Naive thymus-derived CD8-positive, alpha-beta T cell (primary cell): ENCODE data around the gene UPK3B. TPM values are rescaled to one million over a fixed set of nuclear protein-coding genes. Genes with fewer than 3 reads are reported as not detected.
"Not testable (repeated sequence)": the region's sequence is repeated elsewhere in the genome, so short reads cannot be mapped to it uniquely, and the experiment has no call there.

ENCODE experiments used
- ATAC-seq, 2 donors: fragments of 150-1000 bp; cut with Tn5 transposase in 1 of 2; sonication (Bioruptor Pico), chemical (Tn5 transposase) in 1 of 2; 1 replicate in 1 of 2; 2 replicates in 1 of 2; pipeline ENCODE4 v1.10.0; 2021; ENCODE audit warnings: mild to moderate bottlenecking in 2 of 2, moderate library complexity in 2 of 2
- POLR2A ChIA-PET: fragments of 350-600 bp; sonication (Branson Sonifier 250); formaldehyde crosslinking; loops from one replicate; lab custom pipeline; 2021; ENCODE audit warnings: antibody characterized with exemption; lab: Charles Lee
- DNase-seq, 10 donors: peaks; one replicate each; pipeline versions ENCODE4 v3.0.0 to v3.0.0-alpha.2; 2020 to 2022
- H3K27ac Mint-ChIP-seq, 10 donors: one replicate each; pipeline ENCODE4 v1.8.0; 2020 to 2022; ENCODE audit warnings: mild to moderate bottlenecking in 10 of 10, mixed read lengths in 10 of 10, moderate library complexity in 4 of 10, inconsistent platforms in 1 of 10
- H3K27me3 Mint-ChIP-seq, 5 donors: one replicate each; pipeline ENCODE4 v1.8.0; 2021 to 2022; ENCODE audit warnings: mixed read lengths in 5 of 5
- H3K36me3 Mint-ChIP-seq, 3 donors: one replicate each; pipeline ENCODE4 v1.8.0; 2020 to 2022; ENCODE audit warnings: mixed read lengths in 3 of 3, mild to moderate bottlenecking in 2 of 3, inconsistent platforms in 1 of 3
- H3K4me1 Mint-ChIP-seq, 4 donors: one replicate each; pipeline ENCODE4 v1.8.0; 2021 to 2022; ENCODE audit warnings: mixed read lengths in 4 of 4
- H3K4me3 Mint-ChIP-seq, 10 donors: one replicate each; pipeline ENCODE4 v1.8.0; 2020 to 2022; ENCODE audit warnings: mild to moderate bottlenecking in 10 of 10, mixed read lengths in 10 of 10, moderate library complexity in 6 of 10, inconsistent platforms in 1 of 10
- H3K9me3 Mint-ChIP-seq, 9 donors: one replicate each; pipeline ENCODE4 v1.8.0; 2020 to 2022; ENCODE audit warnings: mixed read lengths in 9 of 9, mild to moderate bottlenecking in 3 of 9, inconsistent platforms in 1 of 9, moderate library complexity in 1 of 9
- polyA plus RNA-seq, 3 donors: library from polyadenylated mRNA; unstranded; fragments of 300-500 nt; fragmentation: Illumina TruSeq; gene quantifications; one replicate each; pipeline ENCODE4 v1.2.3, GENCODE V29; 2021
- total RNA-seq, 8 experiments: library from RNA in 2 of 8; stranded (reverse) in 2 of 8; gene quantifications; one replicate each; pipeline ENCODE4 v1.2.3 and lab custom pipeline; 2021 to 2026

UPK3B gene
- total and polyA plus RNA-seq, 5 experiments from 2014 or later, result 7.3 to 8.4 TPM; not detected in 3

DNA sequence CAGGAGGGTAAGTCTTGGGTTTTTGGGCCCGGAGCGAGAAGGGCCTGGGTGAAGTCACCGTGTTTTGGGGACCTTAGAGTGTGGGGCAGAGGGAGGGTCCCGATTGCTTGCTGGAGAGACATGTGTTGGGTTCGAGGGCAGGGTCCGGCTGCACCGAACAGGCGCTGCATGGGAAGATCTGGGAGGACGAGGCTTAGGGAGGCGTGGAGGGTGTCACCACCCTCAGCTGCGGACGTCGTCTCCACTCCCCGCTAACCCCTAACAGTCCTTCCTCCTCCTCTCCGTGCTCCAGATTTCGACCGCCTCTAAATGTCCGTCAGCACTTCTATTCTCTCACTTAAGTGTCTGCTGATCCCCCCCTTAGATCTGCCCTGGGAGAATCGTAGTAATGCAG, 39.5 kb downstream of the UPK3B start:
- H3K27me3 Mint-ChIP-seq, POLR2A ChIA-PET, H3K9me3 Mint-ChIP-seq, DNase-seq, ATAC-seq: not testable (repeated sequence)
- peak overlapping the region; percentile 86 to 94 (median 92) for H3K4me3 Mint-ChIP-seq
- peak overlapping the region; percentile 14 to 93 (median 86) for H3K27ac Mint-ChIP-seq
- peaks cover 9 to 38% (median 25%) of the 10 kb centered on the region in 4 donors for H3K4me1 Mint-ChIP-seq
- peaks cover 0 to 15% (median 2%) of the 10 kb centered on the region in 3 donors for H3K36me3 Mint-ChIP-seq

DNA sequence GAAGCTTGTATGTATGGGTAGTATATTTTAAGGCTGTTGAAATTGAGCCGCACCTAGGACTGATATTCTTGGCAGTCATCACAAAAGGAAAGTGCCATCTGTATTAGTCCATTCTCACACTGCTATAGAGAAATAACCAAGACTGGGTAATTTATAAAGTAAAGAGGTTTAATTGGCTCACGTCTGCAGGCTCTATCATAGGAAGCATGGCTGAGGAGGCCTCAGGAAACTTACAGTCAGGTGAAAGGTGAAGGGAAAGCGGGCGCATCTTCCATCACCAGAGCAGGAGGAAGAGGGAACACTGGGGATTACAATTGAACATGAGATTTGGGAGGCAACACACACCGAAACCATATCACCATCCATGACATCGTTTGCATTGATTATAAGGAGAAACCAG, 41.6 kb downstream of the UPK3B start:
- DNase-seq, POLR2A ChIA-PET, H3K27me3 Mint-ChIP-seq, H3K9me3 Mint-ChIP-seq, ATAC-seq: not testable (repeated sequence)
- Mint-ChIP-seq H3K36me3 (peaks cover 0 to 23% (median 2%) of the 10 kb centered on the region in 3 donors), H3K4me1 (peaks cover 12 to 50% (median 35%) of the 10 kb centered on the region in 4 donors), H3K4me3 (peak overlapping the region in 4 of 10 donors; percentile 9 to 37 (median 26)), H3K27ac (peak overlapping the region in 1 of 10 donors; percentile 20)

- H3K27me3 Mint-ChIP-seq, ATAC-seq, H3K9me3 Mint-ChIP-seq, DNase-seq, H3K4me3 Mint-ChIP-seq, POLR2A ChIA-PET: not testable (repeated sequence)
- Mint-ChIP-seq H3K27ac (peak overlapping the region in 3 of 10 donors; percentile 7 to 44 (median 27)), H3K36me3 (peaks cover 0 to 29% (median 14%) of the 10 kb centered on the region in 3 donors), H3K4me1 (peaks cover 10 to 55% (median 47%) of the 10 kb centered on the region in 4 donors)
Observed at GRCh38 chr7:76559685-76560084, 49.3 kb downstream of the UPK3B start.

DNA sequence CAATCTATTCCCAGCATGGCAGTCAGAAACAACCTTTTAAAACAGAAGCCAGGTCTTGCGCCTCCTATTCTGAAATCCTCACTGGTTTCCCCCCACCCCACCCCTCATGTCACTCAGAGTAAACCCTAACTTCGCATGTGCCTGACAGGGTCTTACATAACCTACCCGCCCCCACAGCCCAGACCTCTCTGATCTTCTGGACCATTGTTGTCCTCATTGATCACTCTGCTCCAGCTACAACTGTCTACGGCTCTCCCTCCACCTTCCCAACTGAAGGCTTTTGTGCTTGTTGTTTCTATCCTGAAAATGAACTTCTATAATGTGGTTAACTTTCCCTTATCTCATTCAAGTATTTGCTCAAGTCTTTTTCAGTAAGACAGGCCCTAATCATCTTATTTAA, 49.8 kb downstream of the UPK3B start:
- Mint-ChIP-seq H3K4me1 (peaks cover 8 to 50% (median 44%) of the 10 kb centered on the region in 4 donors), H3K27ac (peak overlapping the region in 2 of 10 donors; percentile 24 to 44), H3K36me3 (peaks cover 0 to 27% (median 12%) of the 10 kb centered on the region in 3 donors)
- POLR2A ChIA-PET, ATAC-seq, H3K27me3 Mint-ChIP-seq, H3K4me3 Mint-ChIP-seq, DNase-seq, H3K9me3 Mint-ChIP-seq: not testable (repeated sequence)

DNA sequence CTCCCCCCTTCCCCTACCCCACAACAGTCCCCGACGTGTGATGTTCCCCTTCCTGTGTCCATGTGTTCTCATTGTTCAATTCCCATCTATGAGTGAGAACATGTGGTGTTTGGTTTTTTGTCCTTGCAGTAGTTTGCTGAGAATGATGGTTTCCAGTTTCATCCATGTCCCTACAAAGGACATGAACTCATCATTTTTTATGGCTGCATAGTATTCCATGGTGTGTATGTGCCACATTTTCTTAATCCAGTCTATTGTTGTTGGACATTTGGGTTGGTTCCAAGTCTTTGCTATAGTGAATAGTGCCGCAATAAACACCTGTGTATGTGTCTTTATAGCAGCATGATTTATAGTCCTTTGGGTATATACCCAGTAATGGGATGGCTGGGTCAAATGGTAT, 51.0 kb downstream of the UPK3B start:
- H3K4me3 Mint-ChIP-seq, ATAC-seq, H3K9me3 Mint-ChIP-seq, H3K27ac Mint-ChIP-seq, DNase-seq, POLR2A ChIA-PET, H3K27me3 Mint-ChIP-seq: not testable (repeated sequence)
- Mint-ChIP-seq H3K36me3 (peaks cover 6 to 22% (median 16%) of the 10 kb centered on the region in 3 donors), H3K4me1 (peaks cover 9 to 52% (median 45%) of the 10 kb centered on the region in 4 donors)

DNA sequence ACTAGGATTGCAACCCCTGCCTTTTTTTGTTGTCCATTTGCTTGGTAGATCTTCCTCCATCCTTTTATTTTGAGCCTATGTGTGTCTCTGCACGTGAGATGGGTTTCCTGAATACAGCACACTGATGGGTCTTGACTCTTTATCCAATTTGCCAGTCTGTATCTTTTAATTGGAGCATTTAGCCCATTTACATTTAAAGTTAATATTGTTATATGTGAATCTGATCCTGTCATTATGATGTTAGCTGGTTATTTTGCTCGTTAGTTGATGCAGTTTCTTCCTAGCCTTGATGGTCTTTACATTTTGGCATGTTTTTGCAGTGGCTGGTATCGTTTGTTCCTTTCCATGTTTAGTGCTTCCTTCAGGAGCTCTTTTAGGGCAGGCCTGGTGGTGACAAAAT, 54.6 kb downstream of the UPK3B start:
- DNase-seq, POLR2A ChIA-PET, H3K27ac Mint-ChIP-seq, ATAC-seq, H3K27me3 Mint-ChIP-seq, H3K4me3 Mint-ChIP-seq, H3K9me3 Mint-ChIP-seq: not testable (repeated sequence)
- Mint-ChIP-seq H3K4me1 (peaks cover 6 to 42% (median 31%) of the 10 kb centered on the region in 4 donors), H3K36me3 (peaks cover 6 to 13% (median 12%) of the 10 kb centered on the region in 3 donors)

Other genes starting within 250 kb of the UPK3B start
- 10 to 100 TPM; 48.5 to 49.4 TPM for gene HSPB1, start 207.9 kb upstream of the UPK3B start, total RNA-seq
- gene HSPB1, start 207.9 kb upstream of the UPK3B start, polyA plus RNA-seq, result 100 to 1,000 TPM in 2 of 3 donors, 10 to 100 TPM in 1; 96.4 to 128 (median 125) TPM
- 10 to 100 TPM; 36.5 to 38.2 TPM for gene YWHAG, start 151.6 kb upstream of the UPK3B start, total RNA-seq
- 1 to 10 TPM; 1.4 to 1.9 (median 1.7) TPM for gene YWHAG, start 151.6 kb upstream of the UPK3B start, polyA plus RNA-seq
- gene SSC4D, start 100.9 kb upstream of the UPK3B start, total RNA-seq, result not detected
- under 1 TPM in 2 of 3 donors, not detected in 1; 0.62 to 0.85 TPM for gene SSC4D, start 100.9 kb upstream of the UPK3B start, polyA plus RNA-seq
- gene ZP3, start 85.6 kb upstream of the UPK3B start, total RNA-seq, result 1 to 10 TPM; 2.3 to 3.2 TPM
- 10 to 100 TPM in 1 of 3 donors, 1 to 10 TPM in 2; 5.7 to 12.4 (median 9.7) TPM for gene ZP3, start 85.6 kb upstream of the UPK3B start, polyA plus RNA-seq
- 10 to 100 TPM; 39.0 to 43.7 TPM for gene DTX2, start 48.8 kb upstream of the UPK3B start, total RNA-seq
- 10 to 100 TPM in 2 of 3 donors, 1 to 10 TPM in 1; 6.6 to 13.5 (median 12.7) TPM for gene DTX2, start 48.8 kb upstream of the UPK3B start, polyA plus RNA-seq
- under 1 TPM; 0.26 to 0.69 TPM for gene SPDYE16, start 32.7 kb downstream of the UPK3B start, total RNA-seq
- not detected for gene SPDYE16, start 32.7 kb downstream of the UPK3B start, polyA plus RNA-seq
- gene POMZP3, start 116.7 kb downstream of the UPK3B start, total RNA-seq, result 10 to 100 TPM; 19.7 to 20.5 TPM
- gene POMZP3, start 116.7 kb downstream of the UPK3B start, polyA plus RNA-seq, result 10 to 100 TPM in 1 of 3 donors, 1 to 10 TPM in 2; 1.6 to 14.3 (median 3.5) TPM